ENCODE data around the gene KRT24.

Gene KRT24

DNA sequence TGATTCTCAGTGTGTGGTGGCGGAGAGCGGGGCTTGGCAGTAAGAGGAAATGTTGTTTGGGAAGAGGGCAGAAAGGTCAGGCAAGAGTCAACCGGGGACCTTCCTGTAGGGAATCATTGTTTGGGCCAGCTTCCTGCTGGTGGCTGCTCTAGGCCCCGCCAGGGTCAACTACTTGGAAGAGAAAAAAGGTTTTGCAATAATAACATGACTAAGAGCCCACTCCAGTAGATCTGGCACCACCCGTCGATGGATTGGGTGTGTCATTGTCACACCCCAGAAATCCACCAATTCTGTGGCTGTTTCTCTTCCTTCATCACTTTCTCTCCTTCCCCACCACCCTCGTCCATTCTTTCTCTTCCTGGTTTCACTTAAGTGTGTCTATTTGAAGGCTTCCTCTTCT, 4.2 kb upstream of the KRT24 start:
- no peak for TF ChIP-seq POLR2AphosphoS5 (IDR thresholded peaks at IDR 0.05; ENCODE audit: low read depth, low read length)
- TF ChIP-seq TAF1 (IDR thresholded peaks at IDR 0.05; ENCODE audit: borderline replicate concordance, insufficient read depth, low read length), result no peak
- no peak for TF ChIP-seq FOXP2 (optimal IDR thresholded peaks at IDR 0.05; ENCODE audit: borderline replicate concordance, extremely low read depth, extremely low read length, insufficient read depth)
- TF ChIP-seq SIN3A (IDR thresholded peaks at IDR 0.05; ENCODE audit: borderline replicate concordance, insufficient read depth, low read length), result no peak
- TF ChIP-seq, protein P1, sequence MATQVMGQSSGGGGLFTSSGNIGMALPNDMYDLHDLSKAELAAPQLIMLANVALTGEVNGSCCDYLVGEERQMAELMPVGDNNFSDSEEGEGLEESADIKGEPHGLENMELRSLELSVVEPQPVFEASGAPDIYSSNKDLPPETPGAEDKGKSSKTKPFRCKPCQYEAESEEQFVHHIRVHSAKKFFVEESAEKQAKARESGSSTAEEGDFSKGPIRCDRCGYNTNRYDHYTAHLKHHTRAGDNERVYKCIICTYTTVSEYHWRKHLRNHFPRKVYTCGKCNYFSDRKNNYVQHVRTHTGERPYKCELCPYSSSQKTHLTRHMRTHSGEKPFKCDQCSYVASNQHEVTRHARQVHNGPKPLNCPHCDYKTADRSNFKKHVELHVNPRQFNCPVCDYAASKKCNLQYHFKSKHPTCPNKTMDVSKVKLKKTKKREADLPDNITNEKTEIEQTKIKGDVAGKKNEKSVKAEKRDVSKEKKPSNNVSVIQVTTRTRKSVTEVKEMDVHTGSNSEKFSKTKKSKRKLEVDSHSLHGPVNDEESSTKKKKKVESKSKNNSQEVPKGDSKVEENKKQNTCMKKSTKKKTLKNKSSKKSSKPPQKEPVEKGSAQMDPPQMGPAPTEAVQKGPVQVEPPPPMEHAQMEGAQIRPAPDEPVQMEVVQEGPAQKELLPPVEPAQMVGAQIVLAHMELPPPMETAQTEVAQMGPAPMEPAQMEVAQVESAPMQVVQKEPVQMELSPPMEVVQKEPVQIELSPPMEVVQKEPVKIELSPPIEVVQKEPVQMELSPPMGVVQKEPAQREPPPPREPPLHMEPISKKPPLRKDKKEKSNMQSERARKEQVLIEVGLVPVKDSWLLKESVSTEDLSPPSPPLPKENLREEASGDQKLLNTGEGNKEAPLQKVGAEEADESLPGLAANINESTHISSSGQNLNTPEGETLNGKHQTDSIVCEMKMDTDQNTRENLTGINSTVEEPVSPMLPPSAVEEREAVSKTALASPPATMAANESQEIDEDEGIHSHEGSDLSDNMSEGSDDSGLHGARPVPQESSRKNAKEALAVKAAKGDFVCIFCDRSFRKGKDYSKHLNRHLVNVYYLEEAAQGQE (IDR thresholded peaks at IDR 0.05; ENCODE audit: insufficient read depth in 1 of 2, low read depth in 2 of 2, low read length in 2 of 2), result no peak

DNA sequence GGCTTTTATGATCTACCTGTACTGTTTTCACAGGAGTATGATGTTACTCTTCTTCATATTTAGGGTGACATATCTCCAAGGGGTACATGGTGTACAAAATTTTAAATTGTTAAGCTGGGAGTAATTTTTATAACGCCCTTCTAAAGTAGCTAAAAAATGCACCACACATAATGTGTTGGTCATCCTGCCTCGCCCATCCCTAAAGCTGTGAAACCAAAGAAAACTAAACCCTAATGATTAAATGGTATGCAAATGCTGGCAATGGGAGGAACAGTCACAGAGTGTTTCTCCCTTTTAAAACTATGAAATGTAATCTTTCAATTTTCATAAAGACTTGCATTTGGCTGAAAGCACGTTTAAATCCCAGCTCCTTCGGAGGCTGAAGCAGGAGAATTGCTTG, 2.0 kb upstream of the KRT24 start:
- TF ChIP-seq TAF1 (IDR thresholded peaks at IDR 0.05; ENCODE audit: borderline replicate concordance, insufficient read depth, low read length), result no peak
- TF ChIP-seq SIN3A (IDR thresholded peaks at IDR 0.05; ENCODE audit: borderline replicate concordance, insufficient read depth, low read length), result no peak
- TF ChIP-seq, protein P1 (IDR thresholded peaks at IDR 0.05; ENCODE audit: insufficient read depth in 1 of 2, low read depth in 2 of 2, low read length in 2 of 2), result no peak
- TF ChIP-seq FOXP2 (optimal IDR thresholded peaks at IDR 0.05; ENCODE audit: borderline replicate concordance, extremely low read depth, extremely low read length, insufficient read depth), result no peak
- no peak for TF ChIP-seq POLR2AphosphoS5 (IDR thresholded peaks at IDR 0.05; ENCODE audit: low read depth, low read length)

DNA sequence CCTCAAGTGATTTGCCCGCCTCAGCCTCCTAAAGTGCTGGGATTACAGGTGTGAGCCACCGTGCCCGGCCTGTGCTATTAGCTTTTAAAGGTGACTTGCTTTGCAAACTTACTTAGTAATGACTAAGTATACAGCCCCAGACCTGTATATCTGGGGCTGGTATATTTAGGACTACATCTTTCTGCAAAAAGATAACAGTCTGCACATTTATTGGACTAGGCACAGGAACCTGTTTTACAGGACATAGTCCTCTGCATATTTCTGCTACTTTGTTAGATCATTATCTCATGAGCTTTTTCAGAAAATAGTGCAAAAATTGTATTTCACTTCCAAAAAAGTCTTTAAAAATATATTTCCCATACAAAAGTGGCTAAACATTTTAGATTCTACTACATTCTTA, 1.3 kb downstream of the KRT24 start:
- TF ChIP-seq FOXP2 (optimal IDR thresholded peaks at IDR 0.05; ENCODE audit: borderline replicate concordance, extremely low read depth, extremely low read length, insufficient read depth), result no peak
- TF ChIP-seq, protein P1 (IDR thresholded peaks at IDR 0.05; ENCODE audit: insufficient read depth in 1 of 2, low read depth in 2 of 2, low read length in 2 of 2), result no peak
- TF ChIP-seq POLR2AphosphoS5 (IDR thresholded peaks at IDR 0.05; ENCODE audit: low read depth, low read length), result no peak
- no peak for TF ChIP-seq SIN3A (IDR thresholded peaks at IDR 0.05; ENCODE audit: borderline replicate concordance, insufficient read depth, low read length)
- TF ChIP-seq TAF1 (IDR thresholded peaks at IDR 0.05; ENCODE audit: borderline replicate concordance, insufficient read depth, low read length), result no peak

DNA sequence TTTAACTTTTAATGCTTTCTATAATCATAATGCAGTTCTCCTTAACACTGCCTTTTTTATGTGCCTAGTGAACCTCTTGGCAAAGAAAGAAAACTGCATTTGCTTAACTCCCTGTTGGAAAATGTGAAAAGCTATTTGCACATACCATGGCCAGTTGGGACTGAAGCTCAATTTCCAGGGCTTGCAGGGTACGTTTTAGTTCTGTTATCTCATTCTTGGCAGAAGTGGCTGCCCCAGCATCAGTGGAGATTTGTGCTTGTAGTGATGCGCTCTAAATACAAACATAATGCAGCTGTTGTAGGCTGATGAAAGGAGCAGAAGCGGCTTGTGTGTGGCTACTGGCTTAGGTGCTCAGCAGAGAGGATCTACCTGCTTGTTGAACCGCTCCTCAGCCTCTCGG, 3.7 kb downstream of the KRT24 start:
- TF ChIP-seq SIN3A (IDR thresholded peaks at IDR 0.05; ENCODE audit: borderline replicate concordance, insufficient read depth, low read length) (no peak), FOXP2 (optimal IDR thresholded peaks at IDR 0.05; ENCODE audit: borderline replicate concordance, extremely low read depth, extremely low read length, insufficient read depth) (no peak), TAF1 (IDR thresholded peaks at IDR 0.05; ENCODE audit: borderline replicate concordance, insufficient read depth, low read length) (no peak), POLR2AphosphoS5 (IDR thresholded peaks at IDR 0.05; ENCODE audit: low read depth, low read length) (no peak)
- TF ChIP-seq, protein P1 (IDR thresholded peaks at IDR 0.05; ENCODE audit: insufficient read depth in 1 of 2, low read depth in 2 of 2, low read length in 2 of 2), result no peak

DNA sequence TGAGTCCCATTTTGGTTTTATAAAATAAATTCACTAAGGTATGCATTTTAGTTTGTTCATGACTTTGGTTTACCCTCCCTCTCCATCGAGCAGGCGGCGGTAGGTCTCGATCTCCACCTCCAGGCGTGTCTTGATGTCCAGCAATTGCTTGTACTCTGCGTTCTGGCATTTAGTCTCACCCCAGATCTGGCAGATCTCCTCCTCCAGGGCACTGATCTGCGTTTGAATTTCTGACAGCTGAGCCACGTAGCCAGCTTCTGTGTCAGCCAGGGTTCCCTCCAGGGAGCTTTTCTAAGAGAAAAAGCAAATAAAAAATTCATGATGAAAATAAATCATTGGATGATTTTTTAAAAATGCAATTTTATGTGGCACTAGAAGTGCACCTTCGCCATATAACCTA, 4.2 kb downstream of the KRT24 start:
- TF ChIP-seq SIN3A (IDR thresholded peaks at IDR 0.05; ENCODE audit: borderline replicate concordance, insufficient read depth, low read length) (no peak), POLR2AphosphoS5 (IDR thresholded peaks at IDR 0.05; ENCODE audit: low read depth, low read length) (no peak), TAF1 (IDR thresholded peaks at IDR 0.05; ENCODE audit: borderline replicate concordance, insufficient read depth, low read length) (no peak), FOXP2 (optimal IDR thresholded peaks at IDR 0.05; ENCODE audit: borderline replicate concordance, extremely low read depth, extremely low read length, insufficient read depth) (no peak)
- TF ChIP-seq, protein P1 (IDR thresholded peaks at IDR 0.05; ENCODE audit: insufficient read depth in 1 of 2, low read depth in 2 of 2, low read length in 2 of 2), result no peak
